ENCODE measurements around the gene SLC35A4.
"Not testable (repeated sequence)": the region's sequence is repeated elsewhere in the genome, so short reads cannot be mapped to it uniquely, and the experiment has no call there.

The SLC35A4 gene

GRCh38 chr5:140590861-140591260, 26.2 kb downstream of the SLC35A4 start:
- DNase-seq (ENCODE audit: low read depth): no peak

GRCh38 chr5:140591747-140592372, 27.2 kb downstream of the SLC35A4 start:
- DNase-seq (ENCODE audit: low read depth): no peak

DNA sequence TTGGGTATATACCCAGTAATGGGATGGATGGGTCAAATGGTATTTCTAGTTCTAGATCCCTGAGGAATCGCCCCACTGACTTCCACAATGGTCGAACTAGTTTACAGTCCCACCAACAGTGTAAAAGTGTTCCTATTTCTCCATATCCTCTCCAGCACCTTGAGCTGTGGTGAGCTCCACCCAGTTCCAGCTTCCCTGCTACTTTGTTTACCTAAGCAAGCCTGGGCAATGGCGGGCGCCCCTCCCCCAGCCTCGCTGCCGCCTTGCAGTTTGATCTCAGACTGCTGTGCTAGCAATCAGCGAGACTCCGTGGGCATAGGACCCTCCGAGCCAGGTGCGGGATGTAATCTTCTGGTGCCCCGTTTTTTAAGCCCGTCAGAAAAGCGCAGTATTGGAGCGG, 28.4 kb downstream of the SLC35A4 start:
- not testable (repeated sequence) for DNase-seq (ENCODE audit: low read depth)

- no peak for DNase-seq (ENCODE audit: low read depth)
Measured at GRCh38 chr5:140594169-140594568, 29.5 kb downstream of the SLC35A4 start.

DNA sequence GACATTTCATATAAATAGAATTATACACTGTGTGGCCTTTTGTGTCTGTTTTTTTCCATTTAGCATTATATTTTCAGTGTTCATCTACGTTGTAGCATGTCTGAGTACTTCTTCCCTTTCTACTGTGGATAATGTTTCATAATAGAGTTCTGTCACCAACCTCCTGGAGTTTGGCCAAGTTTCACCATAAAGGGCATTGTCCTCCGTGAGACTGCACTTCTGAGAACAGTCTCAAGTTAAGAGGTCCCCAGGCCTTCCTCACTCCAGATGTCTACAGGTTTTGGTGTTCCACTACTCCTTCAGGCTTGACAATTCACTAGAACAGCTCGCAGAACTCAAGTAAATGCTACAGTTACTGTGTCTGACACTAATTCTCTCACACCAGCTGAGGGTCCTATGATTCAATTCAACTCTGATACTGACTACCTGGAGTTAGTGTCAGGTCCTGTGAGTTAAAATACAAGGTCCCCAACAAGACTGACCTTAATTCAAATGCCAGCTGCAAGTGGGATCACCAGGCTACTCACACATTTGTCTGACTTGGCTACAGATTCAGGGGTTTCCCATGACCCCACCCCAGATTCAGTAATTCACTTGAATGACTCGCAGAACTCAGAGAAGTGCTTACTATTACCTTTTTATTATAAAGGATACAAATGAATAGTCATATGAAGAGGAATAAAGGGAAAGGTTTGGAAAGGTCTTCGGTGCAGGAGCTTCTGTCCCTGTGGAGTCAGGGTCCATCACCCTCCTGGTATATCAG, 31.1 kb downstream of the SLC35A4 start:
- DNase-seq (ENCODE audit: low read depth): no peak

DNA sequence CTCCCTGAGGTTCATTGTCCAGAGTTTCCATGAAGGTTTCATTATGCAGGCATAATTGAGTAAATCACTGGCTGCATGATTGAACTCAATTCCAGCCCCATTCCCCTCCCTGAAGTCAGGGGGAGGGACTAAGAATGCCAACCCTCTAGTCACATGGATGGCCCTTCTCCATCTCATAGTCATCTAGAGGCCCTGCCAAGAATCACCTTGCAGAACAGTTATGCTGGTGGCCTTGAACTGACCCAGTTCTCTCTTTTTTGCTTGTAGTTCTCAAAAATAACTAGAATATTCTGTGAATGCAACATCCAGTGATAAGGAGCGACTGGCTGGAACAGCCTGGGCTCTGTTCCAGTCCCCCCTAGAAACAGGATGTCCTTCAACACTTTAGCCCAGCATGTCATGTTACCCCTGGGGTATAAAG, 31.7 kb downstream of the SLC35A4 start:
- DNase-seq (ENCODE audit: low read depth): no peak

DNA sequence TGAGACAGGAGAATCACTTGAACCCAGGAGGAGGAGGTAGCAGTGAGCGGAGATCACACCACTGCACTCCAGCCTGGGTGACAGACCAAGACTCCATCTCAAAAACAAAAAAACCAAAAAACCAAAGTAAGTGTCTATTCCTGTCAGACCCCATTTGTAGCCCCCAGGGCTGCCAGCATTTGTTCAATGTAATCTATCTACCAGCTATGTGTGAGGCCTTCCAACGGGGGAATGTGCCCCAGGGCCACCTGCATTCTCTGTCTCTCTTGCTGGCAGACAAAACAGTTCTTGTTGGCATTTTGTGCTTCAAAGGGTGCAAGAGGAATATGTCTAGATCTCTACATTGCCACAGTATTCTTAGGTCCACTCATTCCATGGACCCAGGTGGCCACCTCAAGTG, 34.2 kb downstream of the SLC35A4 start:
- no peak for DNase-seq (ENCODE audit: low read depth)

GRCh38 chr5:140600096-140600495, 35.5 kb downstream of the SLC35A4 start:
- DNase-seq (ENCODE audit: low read depth): no peak

GRCh38 chr5:140602147-140602546, 37.5 kb downstream of the SLC35A4 start:
- DNase-seq (ENCODE audit: low read depth): no peak

DNA sequence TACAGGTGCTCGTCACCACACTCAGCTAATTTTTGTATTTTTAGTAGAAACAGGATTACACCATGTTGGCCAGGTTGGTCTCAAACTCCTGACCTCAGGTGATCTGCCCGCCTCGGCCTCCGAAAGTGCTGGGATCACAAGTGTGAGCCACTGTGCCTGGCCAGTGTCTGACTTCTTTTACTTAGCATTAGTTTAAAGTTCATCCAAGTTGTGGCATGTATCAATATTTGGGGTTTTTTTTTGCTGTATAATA, 38.7 kb downstream of the SLC35A4 start:
- DNase-seq (ENCODE audit: low read depth): not testable (repeated sequence)

- DNase-seq (ENCODE audit: low read depth): no peak
Measured at GRCh38 chr5:140603734-140604133, 39.1 kb downstream of the SLC35A4 start.

DNA sequence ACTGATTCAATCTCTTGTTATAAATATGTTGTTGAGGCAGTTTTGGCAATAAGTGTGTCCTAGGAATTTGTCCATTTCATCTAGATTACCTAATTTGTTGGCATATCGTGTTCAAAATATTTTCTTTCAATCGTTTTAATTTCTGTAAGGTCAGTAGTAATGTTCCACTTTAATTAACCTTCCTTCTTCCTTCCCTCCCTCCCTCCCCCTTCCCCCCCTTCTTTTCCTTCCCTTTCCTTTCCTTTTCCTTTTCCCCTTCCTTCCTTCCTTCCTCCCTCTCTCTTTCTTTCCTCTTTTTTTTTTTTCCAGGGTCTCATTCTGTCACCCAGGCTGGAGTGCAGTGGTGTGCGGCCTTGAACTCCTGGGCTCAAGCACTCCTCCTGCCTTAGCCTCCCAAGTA, 41.3 kb downstream of the SLC35A4 start:
- DNase-seq (ENCODE audit: low read depth): no peak

GRCh38 chr5:140607031-140607430, 42.4 kb downstream of the SLC35A4 start:
- no peak for DNase-seq (ENCODE audit: low read depth)

DNA sequence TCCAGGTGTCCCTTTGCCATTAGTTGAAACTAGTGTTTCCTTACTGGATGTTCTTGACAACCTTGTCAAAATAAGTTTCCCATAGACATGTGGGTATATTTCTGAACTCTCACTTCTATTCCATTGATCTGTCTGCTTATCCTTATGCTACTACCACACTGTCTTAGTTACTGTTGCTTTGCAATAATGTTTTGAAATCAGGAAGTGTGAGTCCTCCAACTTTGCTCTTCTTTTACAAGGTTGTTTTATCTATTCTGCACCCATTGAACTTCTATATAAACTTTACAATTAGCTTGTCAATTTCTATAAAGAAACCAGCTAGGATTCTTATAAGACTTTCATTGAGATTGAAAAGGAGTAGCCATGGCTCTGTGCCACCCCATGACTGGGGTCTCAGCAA, 44.1 kb downstream of the SLC35A4 start:
- no peak for DNase-seq (ENCODE audit: low read depth)

- no peak for DNase-seq (ENCODE audit: low read depth)
Measured at GRCh38 chr5:140609126-140609525, 44.5 kb downstream of the SLC35A4 start.

GRCh38 chr5:140611020-140611521, 46.4 kb downstream of the SLC35A4 start:
- no peak for DNase-seq (ENCODE audit: low read depth)

Data from fibroblast of the conjunctiva (primary cell).